Measurements from ENCODE around the gene SMYD1.

DNA sequence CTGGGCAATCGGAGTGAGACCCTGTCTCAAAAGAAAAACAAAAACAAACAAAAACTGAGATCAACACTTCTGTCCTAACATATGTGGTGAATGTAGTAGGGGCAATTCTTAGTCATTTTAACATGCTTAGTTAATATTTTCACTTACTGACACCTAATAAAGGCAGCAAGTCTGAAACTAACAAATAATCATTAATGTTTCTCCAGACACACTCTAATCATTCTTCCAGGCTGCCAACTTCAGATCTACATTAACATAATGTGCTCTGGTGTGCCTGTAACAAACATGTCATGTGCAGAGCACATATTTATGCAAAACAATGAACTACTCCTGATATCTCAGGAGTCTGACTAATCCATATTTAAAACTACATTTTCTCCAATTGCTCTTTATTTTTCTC, 18.0 kb upstream of the SMYD1 start:
- TF ChIP-seq CTCF (IDR thresholded peaks at IDR 0.05) (no peak), EP300 (IDR thresholded peaks at IDR 0.05) (no peak)
